IMR-90 (cell line): ENCODE measurements around the gene SMOC1.

Experiments used
- CEBPB ChIP-seq: IDR thresholded peaks from 2 replicates; pipeline ENCODE4 v1.6.1; 2012; ENCODE audit warnings: low read depth, low read length, improper control_type of control experiment
- MAFK ChIP-seq: IDR thresholded peaks from 2 replicates; pipeline ENCODE4 v1.6.1; 2012; ENCODE audit warnings: low read depth, low read length, improper control_type of control experiment
- MXI1 ChIP-seq: IDR thresholded peaks from 2 replicates; pipeline ENCODE4 v1.6.1; 2012; ENCODE audit warnings: low read depth, mild to moderate bottlenecking, low read length, moderate library complexity, borderline replicate concordance
- NFE2L2 ChIP-seq: fragments of 150-350 bp; IDR thresholded peaks from 2 replicates; pipeline ENCODE4 v1.6.1; 2016; ENCODE audit warnings: low read depth, mild to moderate bottlenecking, low read length
- RAD21 ChIP-seq: IDR thresholded peaks from 2 replicates; pipeline ENCODE4 v1.6.1; 2012; ENCODE audit warnings: low read length, improper control_type of control experiment
- TF ChIP-seq, protein P1 (sequence below): conservative IDR thresholded peaks from 2 replicates; pipeline ENCODE4 v1.5.1; 2012; ENCODE audit warnings: mild to moderate bottlenecking, low read depth, low read length, improper control_type of control experiment
- TF ChIP-seq, protein P2 (sequence below): fragments of 150-350 bp; IDR thresholded peaks from 2 replicates; pipeline ENCODE4 v1.6.1; 2017; ENCODE audit warnings: mild to moderate bottlenecking, antibody characterized with exemption, low read length, low read depth

DNA sequence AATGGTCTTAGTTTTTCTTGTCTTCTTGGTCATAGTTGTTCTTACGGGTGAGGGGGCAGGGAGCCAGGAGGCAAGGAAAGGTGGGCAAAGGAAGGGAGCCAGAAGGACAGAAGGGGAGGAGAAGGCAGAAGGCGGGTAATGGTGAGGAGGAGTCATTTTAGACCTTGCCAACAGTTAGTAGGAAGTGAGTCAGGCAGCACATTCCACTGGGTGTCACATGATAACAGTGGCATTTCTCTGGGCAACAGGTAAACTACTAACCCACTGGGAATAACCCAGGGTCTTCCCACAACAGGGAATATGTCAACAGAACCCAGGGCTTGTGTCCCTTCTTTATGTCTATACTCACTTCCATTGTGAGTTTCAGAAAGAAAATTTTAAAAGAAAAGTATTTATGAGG lies 181.9 kb downstream of the SMOC1 start:
- TF ChIP-seq, protein P1, sequence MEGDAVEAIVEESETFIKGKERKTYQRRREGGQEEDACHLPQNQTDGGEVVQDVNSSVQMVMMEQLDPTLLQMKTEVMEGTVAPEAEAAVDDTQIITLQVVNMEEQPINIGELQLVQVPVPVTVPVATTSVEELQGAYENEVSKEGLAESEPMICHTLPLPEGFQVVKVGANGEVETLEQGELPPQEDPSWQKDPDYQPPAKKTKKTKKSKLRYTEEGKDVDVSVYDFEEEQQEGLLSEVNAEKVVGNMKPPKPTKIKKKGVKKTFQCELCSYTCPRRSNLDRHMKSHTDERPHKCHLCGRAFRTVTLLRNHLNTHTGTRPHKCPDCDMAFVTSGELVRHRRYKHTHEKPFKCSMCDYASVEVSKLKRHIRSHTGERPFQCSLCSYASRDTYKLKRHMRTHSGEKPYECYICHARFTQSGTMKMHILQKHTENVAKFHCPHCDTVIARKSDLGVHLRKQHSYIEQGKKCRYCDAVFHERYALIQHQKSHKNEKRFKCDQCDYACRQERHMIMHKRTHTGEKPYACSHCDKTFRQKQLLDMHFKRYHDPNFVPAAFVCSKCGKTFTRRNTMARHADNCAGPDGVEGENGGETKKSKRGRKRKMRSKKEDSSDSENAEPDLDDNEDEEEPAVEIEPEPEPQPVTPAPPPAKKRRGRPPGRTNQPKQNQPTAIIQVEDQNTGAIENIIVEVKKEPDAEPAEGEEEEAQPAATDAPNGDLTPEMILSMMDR: no peak
- no peak for TF ChIP-seq CEBPB
- TF ChIP-seq NFE2L2: no peak
- TF ChIP-seq MAFK: no peak
- TF ChIP-seq RAD21: no peak
- no peak for TF ChIP-seq MXI1
- TF ChIP-seq, protein P2, sequence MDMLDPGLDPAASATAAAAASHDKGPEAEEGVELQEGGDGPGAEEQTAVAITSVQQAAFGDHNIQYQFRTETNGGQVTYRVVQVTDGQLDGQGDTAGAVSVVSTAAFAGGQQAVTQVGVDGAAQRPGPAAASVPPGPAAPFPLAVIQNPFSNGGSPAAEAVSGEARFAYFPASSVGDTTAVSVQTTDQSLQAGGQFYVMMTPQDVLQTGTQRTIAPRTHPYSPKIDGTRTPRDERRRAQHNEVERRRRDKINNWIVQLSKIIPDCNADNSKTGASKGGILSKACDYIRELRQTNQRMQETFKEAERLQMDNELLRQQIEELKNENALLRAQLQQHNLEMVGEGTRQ: no peak
